Raji (cell line): ENCODE results near the gene ARMC12.

Experiments used
- POLR2A ChIP-seq: IDR thresholded peaks from 2 replicates; pipeline ENCODE4 v1.6.1; 2011; ENCODE audit warnings: low read depth, low read length, control low read depth; ENCODE audit not compliant: insufficient read depth

The ARMC12 gene

GRCh38 chr6:35777356-35778102 lies 40.7 kb downstream of the ARMC12 start:
- TF ChIP-seq POLR2A = no peak

GRCh38 chr6:35778437-35778836 lies 41.6 kb downstream of the ARMC12 start:
- no peak for TF ChIP-seq POLR2A

DNA sequence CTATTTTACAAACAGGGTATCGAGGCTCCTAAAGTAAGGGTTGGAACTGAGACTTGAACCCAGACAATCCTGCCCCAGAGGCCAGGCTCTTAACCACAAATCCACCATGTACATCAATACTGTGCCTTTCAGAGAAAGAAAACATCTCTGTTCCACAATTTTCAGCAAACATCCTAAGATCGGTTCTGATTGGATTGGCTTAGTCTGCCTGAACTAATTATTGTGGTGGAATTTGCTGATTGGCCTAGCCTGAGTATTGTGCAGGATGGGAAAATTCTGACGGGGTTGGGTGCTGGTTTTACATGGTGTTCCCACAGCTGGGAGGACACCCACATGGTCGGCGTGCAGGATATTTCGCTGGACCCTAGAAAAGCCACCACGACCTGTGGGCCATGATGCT lies 43.9 kb downstream of the ARMC12 start, which contains the start of gene CLPSL1:
TSS of gene CLPSL1 (plus strand) at position 301 of the 400 bp plus-strand sequence. CDS start at position 393, 92 bp downstream.
- TF ChIP-seq POLR2A = no peak

- TF ChIP-seq POLR2A = no peak
Observed at GRCh38 chr6:35781290-35781689, 44.5 kb downstream of the ARMC12 start.

- TF ChIP-seq POLR2A = no peak
Observed at GRCh38 chr6:35782424-35782823, 45.6 kb downstream of the ARMC12 start.

DNA sequence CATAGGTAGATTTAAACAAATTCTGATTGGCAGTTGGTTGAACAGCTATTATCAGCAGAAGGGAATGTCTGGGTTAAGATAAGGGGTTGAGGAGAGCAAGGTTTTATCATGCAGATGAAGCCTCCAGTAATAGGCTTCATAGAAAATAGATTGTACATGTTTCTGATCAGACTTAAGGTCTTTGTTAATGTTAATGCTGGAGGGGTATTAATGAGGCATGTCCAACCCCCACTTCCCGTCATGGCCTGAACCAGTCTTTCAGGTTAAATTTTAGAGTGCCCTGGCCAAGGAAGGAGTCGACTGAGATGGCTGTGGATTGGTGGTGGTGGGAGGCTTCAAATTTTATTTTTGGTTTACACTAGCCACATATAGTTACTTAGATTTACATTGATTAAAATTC lies 47.4 kb downstream of the ARMC12 start:
- no peak for TF ChIP-seq POLR2A

- no peak for TF ChIP-seq POLR2A
Observed at GRCh38 chr6:35786272-35786671, 49.4 kb downstream of the ARMC12 start.

- no peak for TF ChIP-seq POLR2A
Observed at GRCh38 chr6:35786810-35787209, 50.0 kb downstream of the ARMC12 start.

DNA sequence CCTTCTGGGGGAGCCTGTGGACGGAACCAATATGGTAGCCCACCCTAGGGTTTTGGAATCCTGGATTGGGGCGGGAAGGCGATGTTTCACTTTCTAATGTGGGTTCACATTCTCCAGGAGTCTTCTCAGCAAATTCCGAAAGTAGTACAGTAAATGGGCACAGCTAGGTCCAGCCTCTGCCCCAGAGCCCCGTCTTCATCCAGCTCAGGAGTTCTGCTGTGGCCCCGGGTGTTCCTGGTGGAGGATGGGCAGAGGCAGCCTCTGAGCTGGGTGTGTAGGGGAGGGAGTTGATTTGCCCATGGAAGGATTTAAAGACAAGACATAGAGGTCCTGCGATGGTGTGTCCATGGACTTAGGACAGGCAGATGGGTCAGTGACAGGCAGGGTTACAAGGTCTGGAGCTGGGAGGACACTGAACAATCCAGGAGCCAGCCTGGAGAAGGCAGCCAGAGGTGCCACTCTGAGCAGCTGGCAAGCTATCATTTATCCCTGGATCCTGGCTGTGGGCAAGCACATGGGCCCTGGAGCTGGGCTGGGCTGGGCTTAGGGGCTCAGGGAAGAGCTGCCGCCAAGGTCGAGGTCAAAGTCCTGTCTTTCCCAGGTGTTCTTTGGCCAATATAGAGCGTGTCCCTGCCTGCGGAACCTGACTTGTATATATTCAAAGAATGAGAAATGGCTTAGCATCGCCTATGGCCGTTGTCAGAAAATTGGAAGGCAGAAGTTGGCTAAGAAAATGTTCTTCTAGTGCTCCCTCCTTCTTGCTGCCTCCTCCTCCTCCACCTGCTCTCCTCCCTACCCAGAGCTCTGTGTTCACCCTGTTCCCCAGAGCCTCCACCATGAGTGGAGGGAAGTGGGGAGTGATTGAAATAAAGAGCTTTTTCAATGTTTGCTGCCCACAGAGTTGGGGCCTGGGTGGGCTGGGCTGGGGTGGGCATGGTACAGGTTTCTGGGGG lies 50.7 kb downstream of the ARMC12 start:
- no peak for TF ChIP-seq POLR2A

- TF ChIP-seq POLR2A = no peak
Observed at GRCh38 chr6:35788423-35788982, 51.7 kb downstream of the ARMC12 start.

DNA sequence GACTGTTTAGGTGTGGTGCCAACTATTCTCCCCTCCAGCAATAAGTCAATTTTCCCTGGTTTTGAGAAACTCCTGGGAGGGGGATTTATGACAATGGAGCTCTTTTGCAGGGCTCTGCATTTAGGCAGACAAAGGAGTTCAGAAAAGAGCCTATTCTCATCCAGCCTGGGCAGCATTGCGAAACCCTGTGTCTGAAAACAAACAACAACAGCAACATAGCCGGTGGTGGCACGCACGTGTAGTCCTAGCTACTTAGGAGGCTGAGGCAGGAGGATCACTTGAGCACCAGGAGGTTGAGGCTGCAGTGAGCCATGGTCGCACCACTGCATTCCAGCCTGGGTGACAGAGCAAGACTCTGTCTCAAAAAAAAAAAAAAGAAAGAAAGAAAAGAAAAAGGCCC lies 53.9 kb downstream of the ARMC12 start:
- TF ChIP-seq POLR2A = no peak

GRCh38 chr6:35794536-35795452 lies 58.0 kb downstream of the ARMC12 start:
- no peak for TF ChIP-seq POLR2A

DNA sequence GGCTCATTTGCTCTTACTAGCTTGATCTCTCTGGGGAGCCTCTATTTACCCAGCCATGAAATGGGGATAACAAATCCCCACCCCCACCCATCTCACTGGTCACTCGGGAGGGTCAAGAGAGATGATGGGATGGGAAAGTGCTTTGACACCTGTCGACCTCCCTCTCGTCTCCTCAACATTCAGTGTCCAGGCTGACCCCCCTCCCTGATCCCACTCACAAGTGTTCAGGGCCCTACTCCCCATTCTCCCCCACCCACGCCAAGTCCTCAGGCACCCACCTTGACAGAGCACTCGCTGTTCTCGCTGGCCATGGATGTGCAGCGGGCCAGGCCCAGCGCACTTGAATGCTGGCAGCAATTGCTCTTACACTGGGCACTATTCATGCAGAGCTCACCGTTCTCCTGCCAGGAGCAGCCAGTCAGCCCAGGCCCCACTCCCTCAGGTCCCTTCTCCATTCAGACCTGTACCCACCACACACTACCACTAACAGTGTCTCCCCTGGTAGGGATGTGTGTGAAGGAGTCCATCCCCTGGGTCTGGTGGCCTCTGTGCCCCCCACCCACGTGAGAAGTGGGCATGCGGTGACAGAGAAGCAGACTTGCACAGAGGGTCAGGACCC lies 58.7 kb downstream of the ARMC12 start:
- no peak for TF ChIP-seq POLR2A

DNA sequence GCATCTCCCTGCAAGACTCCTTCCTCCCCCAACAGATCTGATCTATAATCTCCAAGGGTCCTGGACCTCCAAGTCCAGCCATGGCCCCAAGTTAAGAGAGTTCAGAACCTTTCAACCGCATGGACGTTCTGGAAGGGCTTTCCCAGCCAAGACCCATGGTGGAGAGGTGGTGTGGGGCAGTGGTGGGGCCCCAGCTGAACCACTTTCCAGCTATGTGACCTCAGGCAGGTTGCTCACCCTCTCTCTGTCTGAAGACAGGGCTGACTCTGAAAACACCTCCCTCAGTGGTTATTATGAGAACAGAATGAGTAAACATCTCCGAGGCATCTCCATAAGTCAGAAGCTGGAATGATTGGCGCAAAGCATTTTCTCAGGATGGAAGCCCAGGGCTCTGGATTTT lies 59.4 kb downstream of the ARMC12 start:
- TF ChIP-seq POLR2A = no peak
